ENCODE data around the gene HVCN1. TPM values are rescaled to one million over a fixed set of nuclear protein-coding genes. Genes with fewer than 3 reads are reported as not detected.

The HVCN1 gene
- total RNA-seq, 1 experiment from 2014 or later = 2.1 TPM

DNA sequence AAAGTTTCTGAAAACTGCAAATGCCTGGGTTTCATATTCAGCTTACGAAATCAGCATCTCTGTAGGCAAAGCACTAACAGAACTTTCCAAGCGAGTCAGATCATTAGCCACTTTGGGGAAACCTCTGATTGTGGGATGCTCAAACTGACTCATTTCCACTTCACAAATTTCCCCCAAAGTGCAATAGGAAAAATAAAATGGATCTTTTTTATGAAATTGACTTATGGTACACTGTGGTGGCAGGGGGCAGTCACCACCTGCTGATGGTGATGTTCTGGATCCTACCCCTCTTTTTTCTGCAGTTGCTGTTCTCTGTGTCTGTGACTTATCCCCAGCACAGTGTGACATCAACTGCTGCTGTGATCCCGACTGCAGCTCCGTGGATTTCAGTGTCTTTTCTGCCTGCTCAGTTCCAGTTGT lies 69.4 kb downstream of the HVCN1 start:
- DNase-seq (ENCODE audit: low read depth) = peak; percentile 4

DNA sequence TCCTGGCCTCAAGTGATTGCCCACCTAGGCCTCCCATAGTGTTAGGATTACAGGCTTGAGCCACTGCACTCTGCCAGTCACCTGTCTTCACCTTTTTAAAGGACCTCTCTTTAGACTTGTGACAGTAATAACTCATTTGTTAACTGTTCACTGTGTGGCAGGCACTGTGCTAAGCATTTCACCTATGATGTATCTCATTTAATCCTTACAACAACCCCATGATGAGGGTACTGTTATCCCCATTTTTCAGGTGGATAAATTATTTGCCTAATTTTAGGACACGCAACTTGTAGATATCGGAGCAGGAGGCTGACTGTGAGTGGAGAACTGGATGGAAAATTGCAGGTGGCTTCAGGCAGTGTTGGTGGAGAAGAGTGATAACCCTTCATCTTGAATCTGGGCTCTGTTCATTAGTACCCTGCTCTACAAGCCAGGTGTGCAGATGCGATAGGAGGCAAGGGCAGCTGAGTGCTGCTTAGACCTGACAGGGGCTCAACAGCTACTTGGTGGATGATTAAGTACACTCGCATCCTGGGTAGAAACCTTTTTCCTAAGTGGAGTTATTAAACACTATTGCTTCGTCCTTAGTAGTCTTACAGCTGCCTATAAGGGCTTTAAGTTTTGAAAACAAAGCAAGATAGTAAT lies 72.3 kb downstream of the HVCN1 start:
- DNase-seq (ENCODE audit: low read depth) = no peak

DNA sequence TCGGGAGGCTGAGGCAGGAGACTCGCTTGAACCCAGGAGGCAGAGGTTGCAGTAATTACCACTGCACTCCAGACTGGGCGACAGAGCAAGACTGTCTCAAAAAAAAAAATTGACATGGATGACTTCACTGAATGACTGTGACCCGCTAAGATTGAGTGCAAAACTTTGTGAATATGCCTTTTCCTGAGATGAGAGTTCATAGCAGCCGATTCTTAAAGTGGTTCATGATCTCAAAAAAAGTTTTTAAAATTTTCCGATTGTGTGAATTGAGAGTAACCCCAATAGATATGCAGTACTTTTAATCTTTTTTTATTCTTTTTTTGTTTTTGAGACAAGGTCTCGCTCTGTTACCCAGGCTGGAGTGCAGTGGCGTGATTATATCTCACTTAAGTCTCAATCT lies 73.7 kb downstream of the HVCN1 start:
- no peak for DNase-seq (ENCODE audit: low read depth)

DNA sequence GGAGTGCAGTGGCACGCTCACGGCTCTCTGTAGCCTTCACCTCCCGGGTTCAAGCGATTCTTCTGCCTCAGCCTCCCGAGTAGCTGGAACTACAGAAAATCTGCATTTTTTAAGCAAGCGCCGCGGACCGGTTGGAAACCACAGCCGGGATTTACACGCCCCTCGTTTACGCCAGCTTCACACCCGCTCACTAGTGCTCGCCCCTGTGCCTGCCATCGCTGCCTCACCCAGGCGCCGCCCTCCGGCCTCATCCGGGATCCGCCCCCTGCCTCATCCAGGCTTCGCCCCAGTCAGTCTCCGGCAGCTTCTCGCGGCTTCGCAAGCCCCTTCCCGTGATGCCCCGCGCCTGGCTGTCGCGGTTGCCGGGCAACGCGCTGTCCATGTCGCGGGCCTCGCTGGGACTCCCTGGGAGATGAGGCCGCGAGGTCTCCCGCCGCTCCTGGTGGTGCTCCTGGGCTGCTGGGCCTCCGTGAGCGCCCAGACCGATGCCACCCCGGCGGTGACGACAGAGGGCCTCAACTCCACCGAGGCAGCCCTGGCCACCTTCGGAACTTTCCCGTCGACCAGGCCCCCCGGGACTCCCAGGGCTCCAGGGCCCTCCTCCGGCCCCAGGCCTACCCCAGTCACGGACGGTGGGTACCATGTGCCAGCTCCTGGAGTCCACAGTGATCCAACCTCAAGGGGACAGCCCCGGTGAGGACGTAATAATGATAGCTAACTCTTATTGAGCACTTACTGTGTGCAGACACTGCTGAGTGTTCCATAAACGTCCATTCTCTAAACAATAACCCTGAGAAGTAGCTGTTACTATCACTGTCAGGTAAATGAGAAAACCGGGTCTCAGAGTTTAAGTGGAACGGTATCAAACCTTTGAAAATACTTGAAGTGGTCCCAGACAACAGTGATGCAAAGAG lies 74.9 kb downstream of the HVCN1 start, which contains the start of gene TCTN1:
TSS of gene TCTN1 (plus strand) at position 359 of the 914 bp plus-strand sequence. CDS start at position 413, 54 bp downstream.
- DNase-seq (ENCODE audit: low read depth) = peak; percentile 93

DNA sequence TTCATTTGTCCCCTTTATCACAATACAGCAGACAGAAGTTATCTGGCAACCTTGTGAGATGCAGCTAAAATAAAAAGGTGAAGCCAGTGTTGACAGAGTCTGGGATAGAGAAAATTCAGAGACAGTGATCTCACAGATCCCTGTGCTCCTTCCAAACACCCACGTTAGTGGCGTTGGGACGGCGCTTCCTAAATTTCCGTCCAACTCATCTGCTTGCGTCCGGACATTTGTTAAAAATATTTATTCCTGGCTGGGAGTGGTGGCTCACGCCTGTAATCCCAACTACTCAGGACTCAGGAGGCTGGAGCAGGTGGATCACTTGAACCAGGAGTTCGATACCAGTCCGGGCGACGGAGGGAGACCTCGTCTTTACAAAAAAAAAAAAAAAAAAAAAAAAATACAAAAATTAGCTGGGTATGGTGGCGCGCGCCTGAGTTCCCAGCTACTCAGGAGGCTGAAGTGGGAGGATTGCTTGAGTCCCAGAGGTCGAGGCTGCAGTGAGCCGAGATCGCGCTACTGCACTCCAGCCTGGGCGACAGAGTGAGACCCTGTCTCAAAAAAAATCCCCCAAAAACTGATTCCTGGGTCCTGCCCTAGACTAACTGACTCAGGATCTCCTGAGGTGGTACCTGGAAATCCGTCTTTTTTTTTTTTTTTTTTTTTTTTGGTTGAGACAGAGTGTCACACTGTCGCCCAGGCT lies 75.7 kb downstream of the HVCN1 start:
- no peak for DNase-seq (ENCODE audit: low read depth)

DNA sequence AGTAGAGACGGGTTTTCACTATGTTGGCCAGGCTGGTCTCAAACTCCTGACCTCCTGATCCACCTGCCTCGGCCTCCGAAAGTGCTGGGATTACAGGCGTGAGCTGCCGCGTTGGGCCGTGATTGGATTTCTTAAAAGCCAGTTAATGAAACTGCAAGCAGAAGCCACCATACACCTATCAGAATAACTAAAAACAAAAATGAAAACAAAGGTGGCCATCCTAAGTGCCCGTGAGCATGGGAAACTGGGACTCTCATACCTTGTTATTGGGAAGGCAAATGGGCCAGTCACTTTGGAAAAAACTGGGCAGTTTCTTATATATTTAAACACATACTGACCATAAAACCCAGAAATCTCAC lies 82.7 kb downstream of the HVCN1 start:
- DNase-seq (ENCODE audit: low read depth) = no peak

DNA sequence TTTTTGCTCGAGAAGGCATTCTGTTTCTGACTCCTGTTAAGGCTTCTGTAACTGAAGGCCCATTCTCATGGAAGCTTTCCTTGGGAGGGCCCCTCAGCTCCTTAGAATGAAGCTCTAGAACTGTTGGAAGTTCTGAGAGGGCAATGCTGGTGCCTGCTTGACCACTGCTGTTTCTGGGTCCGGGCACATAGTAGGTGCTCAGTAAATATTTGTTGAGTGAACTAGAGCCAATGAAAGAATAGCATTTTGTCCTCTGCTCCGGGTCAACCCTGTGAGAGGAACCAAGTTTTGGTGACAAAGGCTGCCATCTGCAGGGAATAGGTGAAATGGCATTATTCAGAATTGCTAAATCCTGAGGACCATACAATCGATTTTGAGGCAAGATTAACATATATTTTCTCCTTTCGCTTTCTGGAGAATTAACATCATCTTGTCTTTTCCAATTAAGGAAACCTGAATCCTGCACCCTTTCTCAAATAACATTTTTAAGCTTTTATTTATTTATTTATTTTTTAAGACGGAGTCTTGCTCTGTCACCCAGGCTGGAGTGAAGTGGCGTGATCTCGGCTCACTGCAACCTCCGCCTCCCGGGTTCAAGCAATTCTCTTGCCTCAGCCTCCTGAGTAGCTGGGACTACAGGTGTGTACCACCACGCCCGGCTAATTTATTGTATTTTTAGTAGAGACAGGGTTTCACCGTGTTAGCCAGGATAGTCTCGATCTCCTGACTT lies 86.7 kb downstream of the HVCN1 start:
- peak; percentile 63 for DNase-seq (ENCODE audit: low read depth)

DNA sequence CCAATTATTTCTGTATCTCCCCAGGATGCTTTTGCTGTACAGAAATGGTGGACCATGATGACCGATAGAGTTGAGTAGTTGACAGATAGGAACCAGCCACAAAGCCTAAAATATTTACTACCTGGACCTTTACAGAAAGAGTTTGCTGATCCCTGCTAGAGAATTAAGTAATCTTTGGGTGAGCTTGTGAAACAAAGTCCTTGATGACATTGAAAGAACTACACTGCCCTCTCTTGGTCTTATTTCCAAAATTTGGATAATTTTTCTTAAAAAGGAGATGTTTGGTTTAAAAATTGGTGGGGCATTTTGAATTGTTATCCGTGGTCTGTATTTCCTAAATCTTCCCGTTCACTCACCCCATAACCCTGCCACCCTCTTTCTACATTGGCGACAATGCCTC lies 88.7 kb downstream of the HVCN1 start:
- DNase-seq (ENCODE audit: low read depth) = peak; percentile 63

DNA sequence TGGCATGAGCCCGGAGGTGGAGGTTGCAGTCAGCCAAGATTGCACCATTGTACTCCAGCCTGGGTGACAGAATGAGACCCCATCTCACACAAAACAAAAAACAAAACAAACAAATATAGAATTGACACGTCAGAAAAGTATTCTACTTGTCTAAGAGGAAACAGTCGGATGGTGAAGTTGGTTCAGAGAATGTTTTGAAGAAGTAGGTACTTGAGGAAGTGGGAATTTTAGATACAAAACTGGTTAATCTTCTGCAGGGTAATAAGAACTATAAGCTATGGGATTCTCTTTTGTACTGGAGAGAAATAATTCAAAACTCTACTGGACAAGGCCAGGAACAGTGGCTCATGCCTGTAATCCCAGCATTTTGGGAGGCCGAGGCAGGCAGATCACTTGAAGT lies 89.6 kb downstream of the HVCN1 start:
- DNase-seq (ENCODE audit: low read depth) = no peak

Other genes starting within 250 kb of the HVCN1 start
- gene ARPC3, start 238.8 kb downstream of the HVCN1 start, total RNA-seq (2014; rRNA removed; shearing (Covaris generic)) = 987 and 1,311 TPM in 2 replicates
- gene GPN3, start 220.9 kb downstream of the HVCN1 start, total RNA-seq (2014; rRNA removed; shearing (Covaris generic)) = 22.6 and 35.4 TPM in 2 replicates
- gene FAM216A, start 220.3 kb downstream of the HVCN1 start, total RNA-seq (2014; rRNA removed; shearing (Covaris generic)) = 20.6 and 24.8 TPM in 2 replicates
- 117 and 146 TPM in 2 replicates for gene VPS29, start 187.0 kb downstream of the HVCN1 start, total RNA-seq (2014; rRNA removed; shearing (Covaris generic))
- 0.47 and 1.1 TPM in 2 replicates for gene RAD9B, start 186.8 kb downstream of the HVCN1 start, total RNA-seq (2014; rRNA removed; shearing (Covaris generic))
- 1.7 and 5.2 TPM in 2 replicates for gene PPTC7, start 105.8 kb downstream of the HVCN1 start, total RNA-seq (2014; rRNA removed; shearing (Covaris generic))
- 40.4 and 42.8 TPM in 2 replicates for gene TCTN1, start 75.0 kb downstream of the HVCN1 start, total RNA-seq (2014; rRNA removed; shearing (Covaris generic))
- 107 and 130 TPM in 2 replicates for gene PPP1CC, start 53.8 kb upstream of the HVCN1 start, total RNA-seq (2014; rRNA removed; shearing (Covaris generic))
- not detected in 2 replicates for gene CCDC63, start 157.9 kb upstream of the HVCN1 start, total RNA-seq (2014; rRNA removed; shearing (Covaris generic))
- not detected in 2 replicates for gene MYL2, start 231.5 kb upstream of the HVCN1 start, total RNA-seq (2014; rRNA removed; shearing (Covaris generic))